HL-60 (cell line): ENCODE results near the gene CRYGB.
"Not testable (repeated sequence)": the region's sequence is repeated elsewhere in the genome, so short reads cannot be mapped to it uniquely, and the experiment has no call there.

Source experiments
- DNase-seq, 2 experiments: peaks; one replicate each; pipeline ENCODE4 v3.0.0-alpha.2; 2010 to 2020; ENCODE audit warnings: low read depth in 1 of 2, low spot score in 1 of 2
- H3K27ac ChIP-seq: fragments of 250-450 bp; sonication (Bioruptor Pico); replicated peaks from 2 replicates; pipeline ENCODE4 v1.5.1; 2020; ENCODE audit warnings: mild to moderate bottlenecking, moderate library complexity
- H3K27me3 ChIP-seq: fragments of 250-450 bp; sonication (Bioruptor Pico); 2 replicates; pipeline ENCODE4 v1.5.1; 2021; ENCODE audit warnings: mild to moderate bottlenecking, moderate library complexity; ENCODE audit not compliant: insufficient read depth, poor library complexity, severe bottlenecking
- H3K4me3 ChIP-seq: replicated peaks from 2 replicates; pipeline ENCODE4 v1.5.1; 2011; ENCODE audit warnings: mild to moderate bottlenecking, control low read depth, low read length; ENCODE audit not compliant: insufficient read depth
- GABPA ChIP-seq: IDR thresholded peaks from 2 replicates; pipeline ENCODE4 v1.6.1; 2012; ENCODE audit warnings: low read depth
- POLR2AphosphoS5 ChIP-seq: IDR thresholded peaks from 2 replicates; pipeline ENCODE4 v1.6.1; 2012; ENCODE audit warnings: low read depth
- SPI1 ChIP-seq: IDR thresholded peaks from 2 replicates; pipeline ENCODE4 v1.6.1; 2012; ENCODE audit warnings: low read depth, mild to moderate bottlenecking, borderline replicate concordance
- TF ChIP-seq, protein P1 (sequence below): IDR thresholded peaks from one replicate; pipeline ENCODE4 v1.5.1; 2011; ENCODE audit warnings: low read length, control low read depth, inconsistent platforms; ENCODE audit not compliant: insufficient read depth
- TF ChIP-seq, protein P2 (sequence below): IDR thresholded peaks from 2 replicates; pipeline ENCODE4 v1.6.1; 2012; ENCODE audit warnings: low read depth; ENCODE audit not compliant: insufficient replicate concordance

CRYGB gene

DNA sequence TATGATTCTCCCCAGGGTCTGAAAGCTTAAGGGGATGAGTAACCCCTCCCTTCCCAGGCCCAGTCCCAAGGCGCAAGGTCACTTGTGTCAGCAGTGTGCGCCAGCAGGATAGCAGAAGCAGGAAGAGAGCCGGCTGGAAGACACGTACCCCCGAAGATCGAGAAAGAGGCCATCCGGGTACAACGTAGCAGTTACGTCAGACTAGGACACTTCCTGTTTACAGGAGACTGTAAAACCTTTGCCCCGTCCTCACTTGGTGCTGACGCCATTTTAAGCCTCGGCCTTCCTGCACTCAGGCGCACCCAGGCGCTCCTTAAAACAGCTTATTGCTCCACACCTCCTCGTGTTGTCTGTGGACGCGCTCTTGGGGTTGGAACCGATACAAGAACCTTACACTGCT is 6.5 kb downstream of the CRYGB start:
- no peak for DNase-seq
- TF ChIP-seq, protein P1, sequence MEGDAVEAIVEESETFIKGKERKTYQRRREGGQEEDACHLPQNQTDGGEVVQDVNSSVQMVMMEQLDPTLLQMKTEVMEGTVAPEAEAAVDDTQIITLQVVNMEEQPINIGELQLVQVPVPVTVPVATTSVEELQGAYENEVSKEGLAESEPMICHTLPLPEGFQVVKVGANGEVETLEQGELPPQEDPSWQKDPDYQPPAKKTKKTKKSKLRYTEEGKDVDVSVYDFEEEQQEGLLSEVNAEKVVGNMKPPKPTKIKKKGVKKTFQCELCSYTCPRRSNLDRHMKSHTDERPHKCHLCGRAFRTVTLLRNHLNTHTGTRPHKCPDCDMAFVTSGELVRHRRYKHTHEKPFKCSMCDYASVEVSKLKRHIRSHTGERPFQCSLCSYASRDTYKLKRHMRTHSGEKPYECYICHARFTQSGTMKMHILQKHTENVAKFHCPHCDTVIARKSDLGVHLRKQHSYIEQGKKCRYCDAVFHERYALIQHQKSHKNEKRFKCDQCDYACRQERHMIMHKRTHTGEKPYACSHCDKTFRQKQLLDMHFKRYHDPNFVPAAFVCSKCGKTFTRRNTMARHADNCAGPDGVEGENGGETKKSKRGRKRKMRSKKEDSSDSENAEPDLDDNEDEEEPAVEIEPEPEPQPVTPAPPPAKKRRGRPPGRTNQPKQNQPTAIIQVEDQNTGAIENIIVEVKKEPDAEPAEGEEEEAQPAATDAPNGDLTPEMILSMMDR = no peak
- TF ChIP-seq SPI1 (no peak), GABPA (no peak), POLR2AphosphoS5 (no peak)
- TF ChIP-seq, protein P2, sequence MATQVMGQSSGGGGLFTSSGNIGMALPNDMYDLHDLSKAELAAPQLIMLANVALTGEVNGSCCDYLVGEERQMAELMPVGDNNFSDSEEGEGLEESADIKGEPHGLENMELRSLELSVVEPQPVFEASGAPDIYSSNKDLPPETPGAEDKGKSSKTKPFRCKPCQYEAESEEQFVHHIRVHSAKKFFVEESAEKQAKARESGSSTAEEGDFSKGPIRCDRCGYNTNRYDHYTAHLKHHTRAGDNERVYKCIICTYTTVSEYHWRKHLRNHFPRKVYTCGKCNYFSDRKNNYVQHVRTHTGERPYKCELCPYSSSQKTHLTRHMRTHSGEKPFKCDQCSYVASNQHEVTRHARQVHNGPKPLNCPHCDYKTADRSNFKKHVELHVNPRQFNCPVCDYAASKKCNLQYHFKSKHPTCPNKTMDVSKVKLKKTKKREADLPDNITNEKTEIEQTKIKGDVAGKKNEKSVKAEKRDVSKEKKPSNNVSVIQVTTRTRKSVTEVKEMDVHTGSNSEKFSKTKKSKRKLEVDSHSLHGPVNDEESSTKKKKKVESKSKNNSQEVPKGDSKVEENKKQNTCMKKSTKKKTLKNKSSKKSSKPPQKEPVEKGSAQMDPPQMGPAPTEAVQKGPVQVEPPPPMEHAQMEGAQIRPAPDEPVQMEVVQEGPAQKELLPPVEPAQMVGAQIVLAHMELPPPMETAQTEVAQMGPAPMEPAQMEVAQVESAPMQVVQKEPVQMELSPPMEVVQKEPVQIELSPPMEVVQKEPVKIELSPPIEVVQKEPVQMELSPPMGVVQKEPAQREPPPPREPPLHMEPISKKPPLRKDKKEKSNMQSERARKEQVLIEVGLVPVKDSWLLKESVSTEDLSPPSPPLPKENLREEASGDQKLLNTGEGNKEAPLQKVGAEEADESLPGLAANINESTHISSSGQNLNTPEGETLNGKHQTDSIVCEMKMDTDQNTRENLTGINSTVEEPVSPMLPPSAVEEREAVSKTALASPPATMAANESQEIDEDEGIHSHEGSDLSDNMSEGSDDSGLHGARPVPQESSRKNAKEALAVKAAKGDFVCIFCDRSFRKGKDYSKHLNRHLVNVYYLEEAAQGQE = no peak
- Histone ChIP-seq H3K4me3 (no peak overlapping the region), H3K27ac (no peak overlapping the region), H3K27me3 (no peaks in the 10 kb centered on the region)

DNA sequence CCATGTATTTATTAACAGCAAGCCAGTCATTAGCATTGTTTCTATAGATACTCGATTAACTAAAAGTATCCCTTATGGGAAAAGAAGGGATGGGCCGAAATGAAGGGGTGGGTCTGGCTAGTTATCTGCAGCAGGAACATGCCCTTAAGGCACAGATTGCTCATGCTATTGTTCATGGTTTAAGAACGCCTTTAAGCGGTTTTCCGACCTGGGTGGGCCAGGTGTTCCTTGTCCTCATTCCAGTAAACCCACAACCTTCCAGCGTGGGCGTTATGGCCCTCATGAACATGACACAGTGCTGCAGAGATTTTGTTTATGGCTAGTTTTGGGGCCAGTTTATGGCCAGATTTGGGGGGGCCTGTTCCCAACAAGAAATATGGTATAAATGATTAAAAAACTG is 7.6 kb downstream of the CRYGB start:
- H3K4me3 ChIP-seq, H3K27ac ChIP-seq, DNase-seq, H3K27me3 ChIP-seq: not testable (repeated sequence)

DNA sequence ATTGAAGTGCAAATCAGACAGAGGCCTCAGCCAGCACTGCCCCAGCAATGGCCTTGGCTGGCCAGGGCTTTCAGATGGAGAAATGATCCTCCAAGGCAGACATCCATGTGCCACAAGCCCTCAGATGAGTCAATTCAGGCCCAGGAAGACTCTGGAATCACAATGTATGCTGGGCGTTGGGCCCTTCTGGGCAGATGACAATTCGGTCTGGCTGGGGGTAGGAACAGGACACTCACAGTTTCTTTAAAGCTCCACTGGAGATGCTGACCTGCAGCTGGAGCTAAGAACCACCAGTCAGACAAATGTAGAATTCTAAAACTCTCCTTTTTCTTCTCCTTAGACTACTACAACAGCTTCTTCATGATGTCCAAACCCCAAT is 9.3 kb downstream of the CRYGB start:
- TF ChIP-seq POLR2AphosphoS5 (no peak), GABPA (no peak)
- TF ChIP-seq, protein P2 = no peak
- DNase-seq = no peak
- no peak overlapping the region for H3K4me3 ChIP-seq
- H3K27me3 ChIP-seq = no peaks in the 10 kb centered on the region
- H3K27ac ChIP-seq = no peak overlapping the region

DNA sequence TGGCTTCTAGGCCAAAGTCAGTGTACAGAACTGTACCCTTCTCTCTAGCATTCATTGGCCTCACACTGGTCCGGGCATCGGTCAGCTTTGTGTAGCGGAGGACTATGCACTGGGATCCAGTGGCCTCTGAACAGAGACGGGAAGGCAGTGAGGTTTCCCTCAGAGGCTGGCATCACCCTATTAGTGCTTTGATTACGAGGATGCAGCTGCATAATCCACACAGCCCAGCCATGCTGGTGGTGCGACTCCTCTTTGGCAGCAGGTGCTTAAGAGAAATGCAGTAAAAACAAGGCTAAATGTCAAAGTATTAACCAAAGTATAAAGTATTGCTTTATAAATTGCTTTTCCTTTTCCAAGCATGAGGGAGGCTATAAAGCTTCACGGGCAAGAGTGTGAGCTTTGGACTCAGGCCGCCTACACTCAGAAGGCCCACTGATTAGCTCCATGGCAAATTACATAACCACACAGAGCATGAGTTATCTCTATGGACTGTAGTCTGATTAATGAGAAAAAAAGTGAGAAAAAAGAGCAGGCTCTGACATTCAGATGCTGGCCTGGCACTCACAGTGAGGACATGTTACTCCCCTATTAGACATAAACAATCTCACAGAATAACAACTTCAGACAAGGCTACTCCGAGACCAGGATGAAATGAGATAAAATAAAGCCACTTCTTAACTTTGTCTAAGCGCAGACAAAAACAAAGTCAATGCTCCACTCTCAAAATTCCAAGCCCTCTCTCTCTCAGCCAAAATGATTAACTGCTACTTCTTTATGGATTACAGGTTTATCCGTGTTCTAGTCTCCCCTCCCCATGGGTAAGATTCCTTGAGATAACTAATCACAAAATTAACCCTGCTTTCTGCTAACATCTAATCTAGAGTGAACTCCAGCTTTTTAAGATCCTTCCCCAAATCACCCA is 9.9 kb downstream of the CRYGB start:
- no peak overlapping the region for H3K27ac ChIP-seq
- no peak overlapping the region for H3K4me3 ChIP-seq
- H3K27me3 ChIP-seq = no peaks in the 10 kb centered on the region
- TF ChIP-seq GABPA (no peak), SPI1 (no peak), POLR2AphosphoS5 (no peak)
- TF ChIP-seq, protein P1 = no peak
- TF ChIP-seq, protein P2 = no peak
- no peak for DNase-seq
